Stimulated activated CD8-positive, alpha-beta memory T cell treated with anti-CD3 and anti-CD28 coated beads, Interleukin-7, amount 100 ng/mL, for 48 hours (primary cell): ENCODE measurements around the gene MFGE8.

ENCODE experiments used
- DNase-seq, 2 donors: peaks; one replicate each; pipeline ENCODE4 v3.0.0-alpha.2; 2020; ENCODE audit warnings: low read depth in 1 of 2; ENCODE audit errors: extremely low read depth in 1 of 2

The MFGE8 gene

DNA sequence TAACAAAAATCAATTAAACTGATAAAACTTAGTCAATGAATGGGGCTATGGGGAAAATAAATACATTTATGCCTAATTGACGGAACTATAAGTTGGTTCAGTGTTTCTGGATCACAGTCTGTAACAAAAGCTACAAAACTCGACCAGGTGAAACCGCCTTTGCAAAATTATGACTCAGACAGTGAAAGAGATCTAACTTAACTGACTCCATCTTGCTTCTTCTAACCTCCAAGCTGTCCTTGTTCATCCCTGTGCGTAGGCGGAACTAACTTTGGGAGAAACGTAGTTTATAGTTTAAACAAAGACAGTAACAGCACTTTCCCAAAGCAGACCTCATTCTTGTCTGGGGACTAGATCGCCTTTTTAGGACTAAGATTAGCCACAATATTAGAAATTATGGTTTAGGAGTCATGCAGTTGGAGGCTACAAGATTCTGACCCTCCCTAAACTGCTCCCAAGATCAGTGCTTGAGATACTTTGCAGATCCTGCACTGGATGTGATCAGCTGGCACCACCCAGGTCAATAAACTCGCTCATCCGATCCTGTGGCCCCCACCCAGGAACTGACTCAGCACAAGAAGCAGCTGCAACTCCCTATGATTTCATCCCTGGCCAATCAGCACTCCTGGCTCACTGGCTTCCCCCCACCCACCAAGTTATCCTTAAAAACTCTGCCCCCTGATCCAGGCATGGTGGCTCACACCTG lies 7.2 kb upstream of the MFGE8 start:
- DNase-seq: no peak

DNA sequence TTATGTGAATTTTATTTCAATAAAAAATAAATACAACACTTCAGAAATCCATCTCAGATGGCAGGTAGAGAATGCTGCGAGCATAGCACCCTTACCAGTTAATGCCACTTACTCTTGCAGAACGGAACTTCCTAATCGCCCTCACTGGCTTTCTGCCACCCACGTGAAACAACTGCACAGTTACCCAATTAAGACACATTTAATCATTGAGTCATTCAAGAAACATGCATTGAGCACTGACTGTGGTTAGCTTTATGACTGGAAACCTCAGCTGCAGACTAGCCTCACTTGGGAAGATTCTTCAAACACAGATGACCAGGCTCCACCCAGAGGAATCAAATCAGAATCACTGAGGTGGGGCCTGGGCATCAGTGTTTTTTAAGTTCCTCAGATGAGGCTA lies 5.6 kb upstream of the MFGE8 start:
- peak in 1 of 2 donors; percentile 61 for DNase-seq

DNA sequence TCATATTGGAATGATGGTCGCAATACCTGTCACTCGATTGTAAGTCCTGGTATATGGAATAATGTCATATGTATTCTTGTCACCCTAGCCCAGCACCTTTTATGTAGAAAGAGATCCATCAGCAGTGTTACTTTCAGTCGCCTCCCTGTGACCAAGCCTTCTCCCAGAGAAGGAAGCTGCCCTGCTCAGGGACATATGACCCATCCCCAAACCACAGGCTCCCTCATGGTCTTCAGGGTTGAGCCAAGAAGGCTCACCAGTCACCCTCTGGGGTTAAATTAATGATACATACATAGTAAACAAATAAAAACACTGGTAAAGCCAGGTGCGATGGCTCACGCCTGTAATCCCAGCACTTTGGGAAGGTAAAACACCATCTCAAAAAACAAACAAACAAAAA lies 4.6 kb upstream of the MFGE8 start:
- DNase-seq: no peak

DNA sequence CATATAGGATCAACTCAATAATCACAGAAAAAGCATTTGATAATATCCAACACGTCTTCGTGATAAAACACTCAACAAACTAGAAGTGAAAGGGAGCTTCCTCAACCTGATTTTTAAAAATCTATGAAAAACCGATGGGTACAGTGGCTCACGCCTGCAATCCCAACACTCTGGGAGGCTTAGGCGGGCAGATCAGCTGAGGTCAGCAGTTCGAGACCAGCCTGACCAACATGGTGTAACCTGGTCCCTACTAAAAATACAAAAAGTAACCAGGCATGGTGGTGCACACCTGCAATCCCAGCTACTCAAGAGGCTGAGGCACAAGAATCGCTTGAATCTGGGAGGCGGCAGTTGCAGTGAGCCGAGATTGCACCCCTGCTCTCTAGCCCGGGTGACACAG lies 2.2 kb upstream of the MFGE8 start:
- no peak for DNase-seq

DNA sequence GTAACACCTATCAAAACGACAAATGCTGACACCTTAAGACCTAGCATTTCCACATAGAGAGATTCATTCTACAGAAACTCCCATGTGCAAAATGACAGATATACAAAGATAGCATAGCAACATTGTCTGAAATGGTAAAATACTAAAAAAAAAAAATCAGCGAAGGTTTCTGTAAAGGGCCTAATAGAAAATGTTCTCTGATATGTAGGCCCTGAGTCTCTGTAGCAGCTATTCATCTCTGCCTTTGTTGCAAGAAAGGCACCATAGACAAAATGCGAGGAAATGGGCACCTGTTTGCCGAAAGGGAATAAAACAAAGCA lies 631 bp upstream of the MFGE8 start:
- no peak for DNase-seq

DNA sequence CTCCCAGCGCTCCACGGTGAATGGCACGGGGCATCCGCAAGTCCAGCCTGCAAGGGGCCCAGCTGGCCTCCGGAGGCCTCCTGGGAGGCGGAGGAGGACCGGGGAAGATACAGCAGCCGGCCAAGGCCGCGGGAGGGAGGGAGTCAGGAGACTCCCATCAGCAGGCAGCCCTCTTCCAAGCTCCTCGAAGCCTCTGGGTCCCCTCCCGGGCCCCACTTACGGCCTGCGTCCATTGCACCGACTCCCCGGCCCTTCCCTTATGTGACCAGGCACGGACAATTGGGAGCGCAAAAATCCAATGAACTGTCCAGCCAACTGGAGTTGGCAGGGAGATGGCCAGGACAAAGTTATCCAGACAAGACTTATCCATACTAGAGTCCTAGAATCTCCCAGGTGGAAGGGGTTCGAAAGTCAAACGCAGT lies 668 bp downstream of the MFGE8 start:
- no peak for DNase-seq

DNA sequence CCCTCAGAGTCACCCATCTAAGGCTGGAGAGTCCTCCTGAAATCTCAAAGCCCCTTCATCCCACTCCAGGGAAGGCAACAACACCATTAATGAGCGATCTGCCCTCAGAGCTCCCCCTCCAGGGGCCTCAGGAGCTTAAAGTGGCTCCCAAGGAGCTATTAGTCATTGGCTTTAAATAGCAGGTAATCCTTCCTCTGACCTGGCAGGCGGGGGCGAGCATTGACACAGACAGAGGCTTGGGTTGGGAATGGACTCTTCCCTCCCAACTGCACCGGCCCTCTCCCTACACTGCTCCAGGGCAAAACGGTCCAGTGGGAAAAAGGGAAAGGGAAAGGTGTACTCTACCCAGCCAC lies 1.4 kb downstream of the MFGE8 start:
- no peak for DNase-seq

DNA sequence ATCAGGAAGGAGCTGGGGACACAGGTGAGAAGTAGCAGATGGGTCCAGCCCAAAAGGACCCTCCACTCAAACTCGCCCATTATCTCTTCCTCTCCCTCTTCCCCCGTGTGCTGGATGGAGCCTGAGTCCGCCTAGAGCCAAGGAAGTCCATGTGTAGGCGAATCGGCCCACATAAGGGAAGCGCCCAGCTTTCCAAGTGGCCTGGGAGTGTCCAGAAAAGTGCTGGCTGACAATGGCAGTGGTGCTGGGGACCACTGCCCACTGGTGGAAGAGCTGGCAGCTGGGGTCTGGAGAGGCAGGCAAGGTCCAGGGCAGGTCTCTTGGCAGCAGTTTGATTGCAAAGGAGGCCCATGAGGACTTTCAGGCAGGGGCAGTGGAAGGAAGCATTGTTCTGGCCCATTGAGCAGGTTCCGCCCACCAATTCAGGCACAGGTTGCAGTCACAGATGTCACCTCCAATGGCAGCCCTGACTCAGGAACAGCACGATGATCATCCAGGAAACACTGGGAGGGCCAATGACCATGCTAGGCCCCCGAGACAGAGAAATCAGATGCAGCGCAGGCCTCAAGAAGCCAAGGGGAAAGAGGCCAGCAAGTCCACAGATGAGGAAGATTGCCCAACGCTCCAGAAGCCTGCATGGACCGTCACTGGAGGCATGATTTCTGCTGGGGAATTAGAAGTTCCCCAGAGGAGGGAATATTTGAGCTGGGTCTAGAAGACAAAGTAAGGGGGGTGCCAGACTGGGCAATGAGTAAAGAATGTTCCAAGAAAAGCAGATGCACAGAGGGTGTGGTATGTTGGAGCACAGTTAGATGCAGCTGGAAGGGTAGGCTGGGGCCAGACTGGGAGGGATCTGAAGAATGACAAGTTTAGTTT lies 3.0 kb downstream of the MFGE8 start:
- no peak for DNase-seq

DNA sequence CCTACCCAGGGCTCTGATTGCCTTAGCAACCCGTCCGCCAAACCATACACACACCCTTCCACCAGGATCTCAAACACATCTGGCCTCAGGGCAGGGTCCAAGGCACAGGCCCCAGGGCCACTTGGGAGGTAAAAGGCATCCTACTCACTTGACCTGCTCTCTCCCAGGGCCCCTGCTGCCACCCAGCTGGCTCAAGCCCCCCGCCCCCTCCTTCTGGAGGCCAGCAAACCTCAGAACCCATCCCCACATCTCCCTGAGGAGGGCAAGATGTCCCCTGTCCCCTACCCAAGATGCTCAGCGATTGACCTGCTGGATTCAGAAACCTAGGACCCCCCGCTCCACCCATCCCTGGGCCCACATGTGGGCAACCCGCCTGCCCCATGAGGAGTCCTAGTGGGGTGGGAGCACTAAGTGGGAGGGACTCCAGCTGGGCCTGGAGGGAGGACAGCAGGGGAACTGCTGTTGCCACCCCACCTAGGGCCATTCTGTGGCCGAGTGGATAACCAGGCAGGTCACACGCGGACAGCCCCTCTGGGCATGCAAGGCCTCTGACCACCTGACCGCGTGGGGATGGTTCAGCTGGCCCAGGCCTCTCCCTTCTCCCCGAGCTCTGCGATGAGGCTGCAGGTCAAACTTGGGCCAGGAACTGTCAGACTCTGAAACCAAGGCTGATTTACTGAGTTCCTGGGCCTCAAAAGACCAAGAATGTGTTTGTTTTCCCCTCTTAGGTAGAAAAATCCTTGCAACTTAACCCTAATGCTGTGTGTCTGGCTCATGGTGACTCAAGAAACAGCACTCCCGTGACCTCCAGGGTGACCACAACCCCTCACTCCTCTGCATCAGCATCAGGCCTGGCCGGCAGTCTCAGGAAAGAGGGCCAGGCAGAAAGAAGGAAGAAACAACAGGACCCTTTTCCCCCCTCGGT lies 4.2 kb downstream of the MFGE8 start:
- no peak for DNase-seq

DNA sequence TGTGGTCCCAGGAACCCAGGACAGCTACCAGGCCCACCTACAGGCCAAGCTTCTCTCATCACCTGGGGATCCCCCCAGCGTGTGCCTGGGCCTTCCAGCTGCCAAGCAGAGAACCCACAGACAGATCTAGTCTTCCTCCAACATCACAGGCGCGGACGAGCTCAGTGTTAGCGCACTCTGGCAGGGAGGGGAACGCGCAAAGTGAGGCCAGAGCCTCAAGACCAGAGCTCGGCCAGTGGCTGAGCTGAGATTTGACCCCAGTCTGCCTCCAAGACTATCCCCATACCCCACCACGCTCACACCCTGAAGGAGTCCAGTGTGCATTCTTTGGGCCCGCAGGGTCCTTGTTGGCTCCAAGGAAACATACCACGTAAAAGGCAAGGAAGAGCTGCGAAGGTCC lies 5.1 kb downstream of the MFGE8 start:
- DNase-seq: no peak

DNA sequence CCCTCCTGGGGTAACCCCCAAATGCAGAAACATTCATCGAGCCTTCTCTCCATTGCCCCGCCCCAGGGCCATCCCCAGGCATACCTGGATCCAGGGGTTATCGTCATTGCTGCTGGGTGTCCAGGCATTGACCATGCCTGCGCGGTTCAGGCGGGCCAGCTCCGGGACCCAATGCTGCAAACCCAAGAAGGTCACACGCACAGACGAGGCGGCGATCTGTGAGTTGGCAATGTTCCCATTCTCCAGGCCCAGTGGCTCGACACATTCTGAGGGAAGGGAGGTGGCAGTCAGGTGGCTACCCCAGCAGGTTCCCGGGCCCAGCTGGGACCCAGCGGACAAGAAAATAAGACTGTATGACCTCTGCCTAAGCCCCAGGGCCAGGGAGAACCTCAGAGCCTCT lies 6.1 kb downstream of the MFGE8 start:
- no peak for DNase-seq

DNA sequence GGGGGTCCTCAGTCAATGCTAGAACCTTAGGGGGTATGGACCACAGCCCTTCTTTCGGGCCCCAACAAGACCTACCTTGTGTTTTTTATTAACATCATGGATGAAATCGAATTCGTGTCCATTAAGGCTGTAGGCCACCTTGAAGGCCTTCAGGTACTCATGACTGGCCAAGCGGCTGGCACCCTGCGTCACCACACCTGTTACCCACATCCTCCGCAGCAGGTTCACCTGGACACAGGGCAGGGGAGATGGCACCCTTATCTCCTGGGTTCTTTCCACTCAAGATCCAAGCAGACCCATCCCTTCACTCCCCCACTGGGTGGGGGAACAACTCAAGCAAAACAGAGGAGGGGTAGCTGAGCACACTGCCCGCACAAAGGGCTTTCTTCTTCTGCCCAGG lies 6.6 kb downstream of the MFGE8 start:
- no peak for DNase-seq

DNA sequence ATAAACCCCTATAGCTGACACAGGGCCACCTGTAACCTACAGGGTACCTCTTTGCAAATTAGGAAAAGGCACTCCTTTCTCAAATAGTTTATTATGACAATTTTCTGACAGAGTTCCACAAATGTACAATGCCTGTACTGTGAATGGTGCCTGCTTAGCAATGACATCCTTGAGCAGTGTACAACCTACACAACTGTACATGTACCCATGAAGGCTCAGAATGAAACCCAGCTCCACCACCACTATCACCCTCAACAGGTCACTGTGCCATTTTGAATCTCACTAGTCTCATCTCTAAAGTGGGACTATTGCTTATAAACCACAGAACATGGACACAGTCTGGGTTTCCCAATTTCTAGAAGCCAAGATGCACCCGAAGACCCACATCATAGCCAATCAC lies 7.0 kb downstream of the MFGE8 start:
- no peak for DNase-seq

DNA sequence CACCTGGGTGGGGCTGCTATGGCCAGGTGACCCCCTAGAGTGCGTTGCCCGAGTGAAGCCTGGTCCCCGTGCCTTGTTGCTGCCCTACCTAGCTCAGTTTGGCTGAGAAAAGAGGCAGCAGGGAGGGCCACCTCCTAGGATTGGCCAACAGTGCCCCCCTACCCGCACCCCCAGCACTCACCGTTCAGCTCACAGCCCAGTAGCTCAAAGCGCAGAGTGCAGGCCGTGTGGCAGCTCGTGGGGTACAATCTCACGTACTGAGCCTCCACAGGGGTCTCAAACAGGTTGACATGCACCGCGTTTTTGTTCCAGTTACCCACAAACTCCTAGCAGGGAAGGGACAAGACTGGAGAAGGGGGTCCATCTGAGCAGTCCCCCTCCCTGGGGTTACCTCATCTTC lies 7.6 kb downstream of the MFGE8 start:
- no peak for DNase-seq

DNA sequence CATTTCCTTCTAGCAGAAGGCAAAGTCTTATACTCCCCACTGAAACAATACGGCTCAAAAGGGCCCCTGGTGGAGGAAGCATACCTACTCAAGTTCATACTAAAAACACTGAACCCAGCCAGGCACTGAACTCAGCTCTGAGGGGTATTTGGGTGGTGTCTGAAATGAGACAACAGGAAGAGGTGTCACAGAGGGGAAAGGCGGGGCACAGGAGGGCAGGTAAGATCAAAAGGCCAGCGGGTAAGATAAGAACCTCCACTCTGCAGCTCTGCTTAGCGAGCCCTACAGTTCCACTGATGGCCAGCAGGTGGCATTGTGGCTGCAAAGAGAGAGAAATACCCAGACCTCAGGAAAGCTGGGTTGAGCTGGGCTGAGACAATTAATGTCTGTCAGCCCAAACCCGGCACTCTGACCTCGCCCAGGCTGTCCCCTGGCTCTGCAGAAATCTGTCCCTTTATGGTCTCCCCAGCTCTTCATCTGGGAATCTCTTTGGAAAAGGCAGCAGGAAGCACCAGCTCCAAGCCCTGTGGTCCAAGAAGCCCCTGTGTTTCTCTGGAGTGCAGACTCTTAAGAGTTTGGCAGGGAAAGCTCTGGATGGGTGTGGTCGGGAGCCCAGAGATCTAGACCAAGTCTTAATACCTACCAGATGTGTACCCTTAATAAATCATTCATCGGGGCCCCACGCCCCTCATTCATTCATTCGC lies 8.4 kb downstream of the MFGE8 start:
- DNase-seq: peak; percentile 56 to 85

DNA sequence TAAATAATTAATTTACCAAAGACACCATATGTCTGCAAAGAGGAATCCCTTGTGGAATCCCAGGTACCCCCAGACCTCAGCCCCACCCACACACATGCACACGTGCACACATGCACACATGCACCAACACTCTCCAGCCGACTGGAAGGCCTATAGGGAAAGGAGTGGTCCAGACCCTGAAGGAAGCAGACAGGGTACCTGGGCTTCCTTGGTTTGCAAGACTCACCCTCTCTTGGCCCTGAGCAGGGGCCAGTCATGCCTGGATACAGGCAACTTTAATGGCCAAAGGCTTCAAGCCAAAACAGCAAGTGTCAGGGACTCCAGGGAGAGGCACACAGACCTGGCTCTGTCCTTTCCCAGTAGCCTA lies 8.9 kb downstream of the MFGE8 start:
- DNase-seq: no peak

DNA sequence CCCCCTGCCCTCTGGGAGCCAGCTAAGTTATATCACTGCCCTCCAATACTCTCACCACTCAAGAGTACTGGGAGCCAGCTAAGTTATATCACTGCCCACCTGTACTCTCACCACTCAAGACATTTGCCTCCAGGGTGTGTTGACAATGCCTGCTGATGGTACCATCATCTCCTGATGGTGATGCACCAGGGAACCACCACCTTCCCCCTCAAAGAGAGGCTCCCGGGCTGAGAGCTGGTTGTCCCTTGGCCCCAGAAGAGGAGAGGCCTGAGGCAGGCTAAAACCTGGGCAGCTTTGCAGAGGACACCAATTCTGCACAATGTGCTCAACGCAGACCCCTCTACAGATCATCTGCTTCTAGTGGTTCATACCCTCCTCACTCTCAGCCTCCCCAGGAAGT lies 10.3 kb downstream of the MFGE8 start:
- DNase-seq: no peak

DNA sequence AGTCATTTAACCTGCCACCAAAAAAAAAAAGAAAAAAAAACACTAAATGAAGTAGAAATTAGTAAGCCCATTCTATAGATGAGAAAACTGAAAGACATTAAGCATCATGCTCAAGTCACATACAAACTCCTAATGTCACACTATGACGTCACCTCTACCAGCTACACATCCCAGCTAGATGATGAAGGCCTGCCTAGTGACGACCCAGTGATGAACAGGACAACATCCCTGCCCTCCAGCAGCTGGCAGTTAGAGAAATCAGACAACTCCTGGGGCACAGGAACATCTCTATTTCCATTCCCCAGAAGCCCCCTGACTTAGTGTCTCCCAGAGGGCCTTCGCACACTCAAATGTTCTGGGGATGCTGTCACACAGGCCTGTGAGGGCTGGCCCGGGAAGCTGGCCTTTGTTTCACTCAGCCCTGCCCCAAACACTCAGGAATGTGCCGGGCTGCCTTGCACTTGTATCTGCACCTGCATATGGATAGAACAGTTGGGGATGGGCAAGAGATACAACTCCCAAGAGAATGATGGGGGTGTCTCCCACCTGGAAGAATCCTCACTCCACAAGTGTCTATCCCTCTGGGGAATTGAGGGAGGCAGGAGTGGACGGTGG lies 10.9 kb downstream of the MFGE8 start:
- no peak for DNase-seq

DNA sequence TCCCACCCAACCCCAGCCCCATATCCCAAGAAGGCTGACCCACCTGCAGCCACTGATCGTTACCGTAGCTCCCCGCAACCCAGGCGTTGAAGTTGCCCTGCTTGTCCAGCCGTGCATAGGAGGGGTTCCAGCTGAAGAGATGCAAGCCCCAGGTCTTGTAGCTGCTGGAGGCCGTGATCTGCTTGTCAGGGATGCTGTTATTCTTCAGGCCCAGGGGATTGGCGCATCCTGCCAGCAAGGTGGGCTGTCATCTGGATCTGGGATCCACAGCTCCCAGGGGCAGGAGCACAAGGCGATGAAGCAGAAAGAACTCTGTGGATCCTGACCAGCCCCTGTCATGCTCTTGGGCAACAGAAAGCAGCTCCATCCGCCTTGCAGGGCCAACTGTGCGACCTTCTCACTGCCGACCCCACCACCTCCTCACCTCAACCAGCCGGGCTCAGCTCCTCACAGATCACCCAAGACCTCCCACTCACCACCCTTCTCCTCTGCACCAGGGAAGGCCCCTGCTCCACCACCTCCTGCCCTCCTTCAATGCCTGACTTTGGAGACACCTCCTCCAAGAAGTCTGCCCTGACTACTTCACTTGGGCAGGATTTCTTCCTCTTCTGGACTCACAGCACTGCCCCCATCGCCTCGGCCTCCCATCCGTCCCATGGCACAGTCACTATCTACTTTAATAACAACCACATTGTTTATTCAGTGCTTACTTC lies 11.5 kb downstream of the MFGE8 start:
- DNase-seq: no peak

DNA sequence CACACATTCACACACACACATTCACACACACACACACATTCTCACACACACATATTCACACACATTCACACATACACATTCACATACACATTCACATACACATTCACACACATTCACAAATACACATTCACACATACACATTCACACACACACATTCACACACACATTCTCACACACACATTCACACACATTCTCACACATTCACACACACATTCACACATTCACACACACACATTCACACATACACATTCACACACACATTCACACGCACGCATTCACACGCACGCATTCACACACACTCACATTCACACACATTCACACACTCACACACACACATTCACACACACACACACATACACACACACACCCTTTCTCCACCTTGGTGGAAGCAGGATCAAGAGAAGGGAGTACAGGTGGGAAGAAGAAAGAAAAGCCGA lies 12.2 kb downstream of the MFGE8 start:
- no peak for DNase-seq
